HEK293 (cell line): ENCODE data around the gene SNRNP70.
A peak's percentile ranks its signal among the peaks of the same experiment; 100 is the strongest.

Source experiments
- CTCF ChIA-PET: fragments of 350-600 bp; formaldehyde crosslinking; extraction: SDS; loops from one replicate; lab custom pipeline; 2021; ENCODE audit warnings: antibody characterized with exemption; lab: Yijun Ruan, JAX
- POLR2A ChIA-PET: fragments of 300-600 bp; formaldehyde crosslinking; extraction: SDS; loops from one replicate; lab custom pipeline; 2020; ENCODE audit warnings: antibody characterized with exemption, inconsistent platforms; lab: Yijun Ruan, JAX
- H3K27ac ChIP-seq: fragments of 200-500 bp; sonication (Bioruptor generic); 2 replicates; pipeline ENCODE4 v1.5.1; 2014; ENCODE audit warnings: low read depth, low read length, control low read depth, inconsistent platforms; ENCODE audit errors: extremely low read depth
- H3K36me3 ChIP-seq, 2 experiments: fragments of 200-500 bp in 1 of 2; sonication (Bioruptor generic) in 1 of 2; 1 replicate in 1 of 2; 2 replicates in 1 of 2; pipeline ENCODE4 v1.5.1; 2014 to 2017; ENCODE audit warnings: inconsistent platforms in 2 of 2, low read length in 2 of 2; ENCODE audit not compliant: control insufficient read depth in 2 of 2, insufficient read depth in 1 of 2
- H3K4me1 ChIP-seq: fragments of 200-500 bp; sonication (Bioruptor generic); 2 replicates; pipeline ENCODE4 v1.5.1; 2014; ENCODE audit warnings: mild to moderate bottlenecking, low read length, inconsistent platforms; ENCODE audit not compliant: control insufficient read depth, insufficient read depth
- H3K4me3 ChIP-seq: 2 replicates; pipeline ENCODE4 v1.5.1; 2011; ENCODE audit warnings: low read depth, mild to moderate bottlenecking, control low read depth, low read length, moderate library complexity
- H3K9me3 ChIP-seq: fragments of 200-500 bp; sonication (Bioruptor generic); 2 replicates; pipeline ENCODE4 v1.5.1; 2014; ENCODE audit warnings: low read depth, low read length, inconsistent platforms; ENCODE audit not compliant: control insufficient read depth, insufficient read depth
- GLI4 ChIP-seq: fragments of 450-650 bp; formaldehyde crosslinking; IDR thresholded peaks from 2 replicates; pipeline ENCODE4 v1.5.1; 2016; ENCODE audit warnings: missing biosample characterization, missing genetic modification characterization
- KLF7 ChIP-seq: fragments of 450-650 bp; formaldehyde crosslinking; IDR thresholded peaks from 2 replicates; pipeline ENCODE4 v1.5.1; 2016; ENCODE audit warnings: missing biosample characterization, missing genetic modification characterization, borderline replicate concordance
- PBX3 ChIP-seq: sonication (generic); formaldehyde crosslinking; IDR thresholded peaks from 2 replicates; pipeline ENCODE4 v1.8.1; 2022; ENCODE audit warnings: mild to moderate bottlenecking, moderate library complexity, missing genetic modification reagents
- PRDM1 ChIP-seq: fragments of 450-650 bp; formaldehyde crosslinking; IDR thresholded peaks from 2 replicates; pipeline ENCODE4; 2016; ENCODE audit warnings: missing biosample characterization, missing genetic modification characterization
- REST ChIP-seq: fragments of 450-650 bp; formaldehyde crosslinking; IDR thresholded peaks from 2 replicates; pipeline ENCODE4 v1.5.1; 2016; ENCODE audit warnings: missing biosample characterization, missing genetic modification characterization
- TCF7L2 ChIP-seq: IDR thresholded peaks from 2 replicates; pipeline ENCODE4 v1.6.1; 2011; ENCODE audit warnings: low read depth, mild to moderate bottlenecking, inconsistent platforms, low read length, moderate library complexity, borderline replicate concordance
- ZBTB17 ChIP-seq: fragments of 450-650 bp; formaldehyde crosslinking; IDR thresholded peaks from 2 replicates; pipeline ENCODE4 v1.5.1; 2016; ENCODE audit warnings: missing biosample characterization, missing genetic modification characterization
- ZBTB26 ChIP-seq: fragments of 450-650 bp; formaldehyde crosslinking; optimal IDR thresholded peaks from 2 replicates; pipeline ENCODE3; 2016; ENCODE audit warnings: missing biosample characterization, mild to moderate bottlenecking, missing genetic modification characterization
- ZNF26 ChIP-seq: fragments of 450-650 bp; formaldehyde crosslinking; IDR thresholded peaks from 2 replicates; pipeline ENCODE4 v1.5.1; 2016; ENCODE audit warnings: missing biosample characterization, missing genetic modification characterization
- ZNF280C ChIP-seq: fragments of 450-650 bp; formaldehyde crosslinking; IDR thresholded peaks from 2 replicates; pipeline ENCODE4 v1.5.1; 2016; ENCODE audit warnings: missing biosample characterization, missing genetic modification characterization
- ZNF341 ChIP-seq: fragments of 450-650 bp; formaldehyde crosslinking; IDR thresholded peaks from 2 replicates; pipeline ENCODE4; 2016; ENCODE audit warnings: low read depth, missing biosample characterization, missing genetic modification characterization
- ZNF37A ChIP-seq: fragments of 450-650 bp; IDR thresholded peaks from 2 replicates; pipeline ENCODE4 v1.5.1; 2018; ENCODE audit warnings: missing biosample characterization, missing genetic modification characterization
- ZNF398 ChIP-seq: fragments of 450-650 bp; formaldehyde crosslinking; IDR thresholded peaks from 2 replicates; pipeline ENCODE4 v1.5.1; 2017; ENCODE audit warnings: missing biosample characterization, missing genetic modification characterization
- ZNF501 ChIP-seq: fragments of 450-650 bp; formaldehyde crosslinking; IDR thresholded peaks from 2 replicates; pipeline ENCODE4 v1.5.1; 2016; ENCODE audit warnings: missing biosample characterization, missing genetic modification characterization
- ZNF560 ChIP-seq: fragments of 450-650 bp; formaldehyde crosslinking; IDR thresholded peaks from 2 replicates; pipeline ENCODE4 v1.5.1; 2017; ENCODE audit warnings: missing biosample characterization, missing genetic modification characterization, borderline replicate concordance
- ZNF610 ChIP-seq: fragments of 450-650 bp; formaldehyde crosslinking; IDR thresholded peaks from 2 replicates; pipeline ENCODE4 v1.5.1; 2016; ENCODE audit warnings: missing biosample characterization, missing genetic modification characterization, borderline replicate concordance
- ZNF664 ChIP-seq: fragments of 450-650 bp; formaldehyde crosslinking; IDR thresholded peaks from 2 replicates; pipeline ENCODE4 v1.5.1; 2016; ENCODE audit warnings: missing biosample characterization, missing genetic modification characterization
- ZNF707 ChIP-seq: fragments of 450-650 bp; formaldehyde crosslinking; IDR thresholded peaks from 2 replicates; pipeline ENCODE4 v1.5.1; 2016; ENCODE audit warnings: missing biosample characterization, missing genetic modification characterization
- ZSCAN4 ChIP-seq: fragments of 450-650 bp; formaldehyde crosslinking; IDR thresholded peaks from 2 replicates; pipeline ENCODE4 v1.5.1; 2017; ENCODE audit warnings: missing biosample characterization, missing genetic modification characterization

SNRNP70 gene

GRCh38 chr19:49097453-49098288 lies 12.4 kb downstream of the SNRNP70 start (continued):
- TF ChIP-seq TCF7L2 (no peak), ZSCAN4 (0 out of 2 replicates have a peak, but pooled peaks have one; percentile 16), ZNF26 (tag by site-specific recombination) (no peak), PRDM1 (tag by site-specific recombination) (peak; percentile 87), ZNF560 (no peak), ZNF664 (tag by site-specific recombination) (no peak)

- peaks cover 8% of the 10 kb centered on the region for H3K4me1 ChIP-seq
- no peaks in the 10 kb centered on the region for H3K9me3 ChIP-seq
- no peak overlapping the region for H3K4me3 ChIP-seq
- no peak overlapping the region; the same call in 1 of the 2 replicates for H3K27ac ChIP-seq
- TF ChIP-seq ZBTB26: no peak
- TF ChIP-seq GLI4 (tag by site-specific recombination): no peak
- TF ChIP-seq ZBTB17 (tag by site-specific recombination): no peak
- no peak for TF ChIP-seq ZNF398 (tag by site-specific recombination)
- no peak for TF ChIP-seq REST (tag by site-specific recombination)
- TF ChIP-seq KLF7 (tag by site-specific recombination): no peak
- TF ChIP-seq ZNF280C (tag by site-specific recombination): no peak
- TF ChIP-seq ZNF501 (tag by site-specific recombination): no peak
- no peak for TF ChIP-seq ZNF610 (tag by site-specific recombination)
- TF ChIP-seq ZNF707: no peak
- no peak for TF ChIP-seq ZNF37A (tag by site-specific recombination)
- no peak for TF ChIP-seq PBX3 (CRISPR knock-in tag)
- TF ChIP-seq ZNF341: no peak
- ChIA-PET POLR2A (interaction anchor here (1.6 to 2.6 kb wide), 2 partner anchors 15 to 100 kb away, joined by 7 to 10 read pairs; partner anchors contain the start of gene LIN7B), CTCF (interaction anchor here (1.1 to 7.1 kb wide), 10 partner anchors 10 to 126 kb away, joined by 4 to 105 read pairs (median 36); partner anchors contain the start of gene LIN7B)
- peaks cover 72 to 94% of the 10 kb centered on the region in 2 experiments for H3K36me3 ChIP-seq
Measured at GRCh38 chr19:49098795-49099194, 13.5 kb downstream of the SNRNP70 start.
